ENCODE results near the gene KRI1. TPM values are rescaled to one million over a fixed set of nuclear protein-coding genes. Genes with fewer than 3 reads are reported as not detected.

The KRI1 gene
- total and polyA plus RNA-seq, 2 donors (not counting 1 experiment from before 2014, with no cell fraction given), result 8.6 to 9.4 TPM

GRCh38 chr19:10519421-10519820 lies 46.4 kb downstream of the KRI1 start:
- Histone ChIP-seq H3K4me3 (replicated peaks in 1 of 4; ENCODE audit: control extremely low read depth in 1 of 4, insufficient read depth in 1 of 4, low read depth in 3 of 4, low read length in 4 of 4) (no peak overlapping the region), H3K79me2 (ENCODE audit: control insufficient read depth, insufficient read depth, low read length) (no peaks in the 10 kb centered on the region), H3K27me3 (ENCODE audit: control insufficient read depth, insufficient read depth, low read length) (peaks cover 30% of the 10 kb centered on the region), H3K4me2 (ENCODE audit: extremely low read depth, insufficient read depth, low read length) (no peak overlapping the region), H3K4me1 (ENCODE audit: control insufficient read depth, extremely low read depth, insufficient read depth, low read length) (peaks cover 4% of the 10 kb centered on the region), H2AFZ (ENCODE audit: low read length) (no peak overlapping the region), H4K20me1 (ENCODE audit: control insufficient read depth, extremely low read depth, insufficient read depth, low read length) (no peaks in the 10 kb centered on the region), H3K36me3 (ENCODE audit: control insufficient read depth, insufficient read depth, low read length) (no peaks in the 10 kb centered on the region), H3K9me3 (ENCODE audit: control insufficient read depth, insufficient read depth, low read depth, low read length) (no peaks in the 10 kb centered on the region), H3K9ac (ENCODE audit: insufficient read depth, low read length) (no peak overlapping the region), H3K27ac (ENCODE audit: insufficient read depth, low read length) (no peak overlapping the region)
- no peak for TF ChIP-seq CTCF (conservative IDR thresholded peaks at IDR 0.05 in 1 of 2, IDR thresholded peaks at IDR 0.05 in 1 of 2; ENCODE audit: low read depth in 1 of 2, low read length in 2 of 2)
- no peak for TF ChIP-seq EZH2 (IDR thresholded peaks at IDR 0.05; ENCODE audit: low read length, missing control alignments)
- no peak for DNase-seq (ENCODE audit: low read depth in 2 of 2)

- Histone ChIP-seq H3K27ac (ENCODE audit: insufficient read depth, low read length) (no peak overlapping the region), H3K36me3 (ENCODE audit: control insufficient read depth, insufficient read depth, low read length) (no peaks in the 10 kb centered on the region), H3K4me1 (ENCODE audit: control insufficient read depth, extremely low read depth, insufficient read depth, low read length) (peaks cover 4% of the 10 kb centered on the region), H3K9ac (ENCODE audit: insufficient read depth, low read length) (no peak overlapping the region), H2AFZ (ENCODE audit: low read length) (no peak overlapping the region), H3K4me2 (ENCODE audit: extremely low read depth, insufficient read depth, low read length) (no peak overlapping the region), H3K79me2 (ENCODE audit: control insufficient read depth, insufficient read depth, low read length) (no peaks in the 10 kb centered on the region), H4K20me1 (ENCODE audit: control insufficient read depth, extremely low read depth, insufficient read depth, low read length) (no peaks in the 10 kb centered on the region), H3K4me3 (replicated peaks in 1 of 4; ENCODE audit: control extremely low read depth in 1 of 4, insufficient read depth in 1 of 4, low read depth in 3 of 4, low read length in 4 of 4) (no peak overlapping the region), H3K9me3 (ENCODE audit: control insufficient read depth, insufficient read depth, low read depth, low read length) (no peaks in the 10 kb centered on the region), H3K27me3 (ENCODE audit: control insufficient read depth, insufficient read depth, low read length) (peaks cover 37% of the 10 kb centered on the region)
- TF ChIP-seq CTCF (conservative IDR thresholded peaks at IDR 0.05 in 1 of 2, IDR thresholded peaks at IDR 0.05 in 1 of 2; ENCODE audit: low read depth in 1 of 2, low read length in 2 of 2), result no peak
- TF ChIP-seq EZH2 (IDR thresholded peaks at IDR 0.05; ENCODE audit: low read length, missing control alignments), result no peak
- no peak for DNase-seq (ENCODE audit: low read depth in 2 of 2)
These were observed 47.1 kb downstream of the KRI1 start for GRCh38 chr19:10518444-10519361.

GRCh38 chr19:10517760-10518443 lies 47.9 kb downstream of the KRI1 start:
- H2AFZ ChIP-seq (ENCODE audit: low read length), result no peak overlapping the region
- TF ChIP-seq CTCF (conservative IDR thresholded peaks at IDR 0.05 in 1 of 2, IDR thresholded peaks at IDR 0.05 in 1 of 2; ENCODE audit: low read depth in 1 of 2, low read length in 2 of 2) (no peak), EZH2 (IDR thresholded peaks at IDR 0.05; ENCODE audit: low read length, missing control alignments) (no peak)
- no peak for DNase-seq (ENCODE audit: low read depth in 2 of 2)
- no peak overlapping the region for H3K9ac ChIP-seq (ENCODE audit: insufficient read depth, low read length)
- H3K79me2 ChIP-seq (ENCODE audit: control insufficient read depth, insufficient read depth, low read length), result no peaks in the 10 kb centered on the region
- H3K4me3 ChIP-seq (replicated peaks in 1 of 4; ENCODE audit: control extremely low read depth in 1 of 4, insufficient read depth in 1 of 4, low read depth in 3 of 4, low read length in 4 of 4), result peak overlapping the region in 1 of 4 experiments; percentile 33
- peak overlapping the region; percentile 52 for H3K4me2 ChIP-seq (ENCODE audit: extremely low read depth, insufficient read depth, low read length)
- peaks cover 43% of the 10 kb centered on the region for H3K27me3 ChIP-seq (ENCODE audit: control insufficient read depth, insufficient read depth, low read length)
- no peaks in the 10 kb centered on the region for H4K20me1 ChIP-seq (ENCODE audit: control insufficient read depth, extremely low read depth, insufficient read depth, low read length)
- no peak overlapping the region for H3K27ac ChIP-seq (ENCODE audit: insufficient read depth, low read length)
- peaks cover 4% of the 10 kb centered on the region for H3K4me1 ChIP-seq (ENCODE audit: control insufficient read depth, extremely low read depth, insufficient read depth, low read length)
- no peaks in the 10 kb centered on the region for H3K9me3 ChIP-seq (ENCODE audit: control insufficient read depth, insufficient read depth, low read depth, low read length)
- no peaks in the 10 kb centered on the region for H3K36me3 ChIP-seq (ENCODE audit: control insufficient read depth, insufficient read depth, low read length)
